Activated T-helper 9 cell treated with anti-CD3 and anti-CD28 coated beads, Interleukin-2, amount 50 U/mL, for 16 hours (primary cell): ENCODE measurements around the gene PTPRD.
"Not testable (repeated sequence)": the region's sequence is repeated elsewhere in the genome, so short reads cannot be mapped to it uniquely, and the experiment has no call there.

Experiments
- DNase-seq: peaks from one replicate; pipeline ENCODE4 v3.0.0-alpha.2; 2020; ENCODE audit warnings: low read depth

The PTPRD gene

GRCh38 chr9:9961487-9961886, 651.3 kb downstream of the PTPRD start:
- no peak for DNase-seq

GRCh38 chr9:9951556-9952160, 661.1 kb downstream of the PTPRD start:
- DNase-seq: no peak

- DNase-seq: no peak
Measured at GRCh38 chr9:9950813-9951212, 662.0 kb downstream of the PTPRD start.

- DNase-seq: no peak
Measured at GRCh38 chr9:9949978-9950377, 662.8 kb downstream of the PTPRD start.

- DNase-seq: no peak
Measured at GRCh38 chr9:9949368-9949767, 663.4 kb downstream of the PTPRD start.

DNA sequence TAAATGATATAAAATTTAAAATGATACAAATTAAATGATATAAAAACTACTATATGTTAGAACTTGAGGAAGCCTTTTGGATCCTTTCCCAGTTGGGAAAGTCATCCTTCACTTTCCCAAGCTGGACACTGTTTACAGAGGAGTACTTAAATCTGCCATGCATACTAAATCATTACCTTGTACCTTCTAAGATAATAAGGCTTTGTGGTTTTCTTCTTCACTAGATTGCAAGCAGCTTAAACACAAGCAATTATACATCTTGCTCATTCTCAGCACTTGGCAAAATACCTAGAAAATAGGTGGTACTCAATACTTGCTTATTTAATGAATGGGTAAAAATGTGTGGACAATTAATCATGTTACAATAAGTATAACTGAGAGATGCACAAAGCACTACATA, 666.8 kb downstream of the PTPRD start:
- DNase-seq: no peak

DNA sequence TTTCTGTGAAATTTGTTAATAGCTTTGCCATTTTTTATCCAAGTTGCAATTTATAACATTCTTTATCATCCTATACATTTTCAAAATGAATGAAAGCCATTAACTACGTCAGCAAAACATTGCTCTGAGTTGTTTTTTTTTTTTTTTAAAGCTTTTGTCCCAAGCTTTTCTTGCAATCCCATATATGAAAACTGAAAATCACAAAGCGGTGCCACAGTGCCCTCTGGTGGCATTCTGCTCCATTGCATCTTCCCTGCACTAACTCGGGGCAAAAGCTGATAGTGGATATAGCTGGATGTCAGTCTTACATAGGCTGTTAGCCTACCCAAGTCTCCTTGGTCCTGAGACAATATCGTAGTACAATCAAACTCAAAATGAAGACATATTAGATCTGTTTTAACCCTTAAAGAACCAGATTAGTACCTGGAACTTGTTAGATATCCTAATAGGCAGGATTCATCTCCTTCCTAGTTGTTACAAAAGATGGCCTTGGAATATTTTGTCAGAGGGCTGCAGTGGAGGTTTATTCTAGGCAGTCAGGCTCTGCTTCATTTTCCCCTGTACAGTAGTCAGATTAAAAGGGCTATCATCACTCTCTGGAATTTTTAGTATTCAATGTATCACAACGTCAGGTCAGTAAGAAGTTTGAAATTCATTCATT, 669.9 kb downstream of the PTPRD start:
- peak; percentile 12 for DNase-seq

DNA sequence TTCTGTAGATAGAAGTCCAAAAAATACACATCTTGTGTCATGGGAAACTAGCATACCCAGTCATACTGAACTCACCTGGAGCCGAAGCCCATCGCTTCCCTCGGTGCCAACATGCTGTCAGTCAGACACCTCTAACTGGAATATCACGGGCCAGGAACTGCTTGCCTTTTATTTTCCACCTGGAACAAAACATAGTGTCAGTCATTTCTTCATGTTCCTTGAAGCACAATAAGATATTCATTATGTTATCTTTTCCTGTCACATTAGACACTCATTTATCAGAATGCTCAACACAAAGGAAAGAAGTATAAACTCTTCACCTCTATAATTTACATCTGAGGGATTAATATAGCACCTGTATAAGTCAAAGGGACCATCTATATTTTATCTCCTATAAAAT, 674.4 kb downstream of the PTPRD start:
- DNase-seq: no peak

DNA sequence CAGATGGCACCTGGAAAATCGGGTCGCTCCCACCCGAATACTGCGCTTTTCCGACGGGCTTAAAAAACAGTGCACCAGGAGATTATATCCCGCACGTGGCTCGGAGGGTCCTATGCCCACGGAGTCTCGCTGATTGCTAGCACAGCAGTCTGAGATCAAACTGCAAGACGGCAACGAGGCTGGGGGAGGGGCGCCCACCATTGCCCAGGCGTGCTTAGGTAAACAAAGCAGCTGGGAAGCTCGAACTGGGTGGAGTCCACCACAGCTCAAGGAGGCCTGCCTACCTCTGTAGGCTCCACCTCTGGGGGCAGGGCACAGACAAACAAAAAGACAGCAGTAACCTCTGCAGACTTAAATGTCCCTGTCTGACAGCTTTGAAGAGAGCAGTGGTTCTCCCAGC, 681.3 kb downstream of the PTPRD start:
- DNase-seq: not testable (repeated sequence)

- DNase-seq: no peak
Measured at GRCh38 chr9:9924376-9924775, 688.4 kb downstream of the PTPRD start.

DNA sequence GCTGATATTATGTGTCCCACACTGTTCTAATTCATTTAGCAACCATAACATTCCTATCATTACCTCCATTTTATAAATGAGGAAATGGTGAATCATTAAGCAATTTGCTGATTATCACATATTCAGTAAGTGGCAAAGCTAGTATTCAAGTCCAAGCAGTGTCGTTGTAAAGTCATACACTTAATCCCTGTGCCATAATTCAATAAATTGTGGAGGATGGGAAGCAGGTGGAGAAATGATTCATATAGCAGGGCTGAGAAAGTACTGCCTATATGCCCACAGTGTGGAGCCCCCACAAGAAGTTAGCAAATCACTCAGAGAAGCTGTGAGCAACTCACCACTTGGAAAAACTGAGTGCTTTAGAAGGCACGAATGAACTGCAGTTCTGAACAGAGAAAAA, 691.0 kb downstream of the PTPRD start:
- no peak for DNase-seq

GRCh38 chr9:9920425-9921060, 692.3 kb downstream of the PTPRD start:
- DNase-seq: no peak

DNA sequence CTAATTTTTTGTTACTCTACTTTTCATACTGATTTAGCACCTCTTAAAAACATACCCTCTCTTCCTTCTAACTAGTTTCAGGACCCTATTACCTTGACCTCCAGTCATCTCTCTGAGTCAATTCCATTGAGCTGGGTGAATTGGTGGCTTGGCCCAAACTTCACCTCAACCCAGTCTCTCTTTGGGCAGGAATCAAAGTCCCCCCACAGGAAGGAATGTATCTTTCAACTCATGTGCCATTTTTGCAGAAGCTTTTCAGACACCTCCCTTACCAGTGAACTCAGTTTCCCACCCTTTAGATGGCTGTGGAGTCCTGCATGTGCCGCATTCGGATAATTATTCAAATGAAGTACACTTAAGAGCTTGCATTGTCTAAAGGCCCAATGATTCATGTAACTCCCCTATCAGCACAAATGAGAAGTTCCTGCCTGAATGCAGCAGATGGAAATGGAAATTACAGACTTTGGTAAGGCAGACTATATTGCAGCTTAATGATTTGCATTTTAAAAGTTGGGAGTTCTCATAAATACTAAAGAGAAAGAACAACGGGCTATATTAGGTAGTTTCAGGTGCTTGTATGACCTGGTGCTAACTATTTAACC, 693.5 kb downstream of the PTPRD start:
- DNase-seq: no peak

DNA sequence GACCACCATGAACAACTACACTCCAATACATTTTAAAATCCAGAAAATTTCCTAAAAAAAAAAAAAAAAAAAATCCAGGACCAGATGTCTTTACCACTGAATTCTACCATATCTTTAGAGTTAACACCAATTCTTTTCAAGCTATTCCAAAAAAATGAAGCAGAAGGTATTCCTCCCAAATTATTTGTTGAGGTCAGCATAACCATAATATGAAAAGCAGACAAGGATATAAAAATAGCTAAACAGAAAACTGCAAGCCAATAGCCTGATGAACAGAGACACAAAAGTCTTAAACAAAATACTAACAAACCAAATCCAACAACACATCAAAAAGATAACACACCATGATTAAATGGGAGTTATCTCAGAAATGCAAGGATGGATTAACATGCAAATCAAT, 695.4 kb downstream of the PTPRD start:
- no peak for DNase-seq

- DNase-seq: no peak
Measured at GRCh38 chr9:9914174-9914573, 698.6 kb downstream of the PTPRD start.

DNA sequence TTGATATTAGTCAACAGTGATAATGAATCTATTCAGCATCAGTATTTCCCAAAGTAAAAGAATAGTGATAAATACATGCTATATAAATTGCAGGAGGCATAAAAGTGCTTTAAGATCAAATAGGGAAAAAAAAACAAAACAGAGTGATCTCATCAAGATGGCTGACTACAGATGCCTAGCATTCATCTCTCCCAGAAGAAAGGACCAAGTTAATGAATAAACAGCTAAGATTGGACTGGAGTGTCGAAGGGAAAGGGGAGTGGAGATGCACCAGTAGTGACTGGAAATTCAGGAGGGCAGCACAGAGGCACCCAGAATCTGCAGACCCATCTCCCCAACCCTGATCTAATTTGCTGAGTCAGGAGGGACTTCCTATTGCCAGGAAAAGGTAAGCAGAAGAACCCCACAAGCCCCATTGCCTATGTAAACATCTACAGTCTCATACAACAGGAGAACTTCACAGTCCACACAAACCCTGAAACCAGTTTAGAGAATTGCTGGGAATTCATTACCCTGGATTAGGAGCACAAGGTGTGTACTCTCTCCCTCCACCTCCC, 699.4 kb downstream of the PTPRD start:
- no peak for DNase-seq

- no peak for DNase-seq
Measured at GRCh38 chr9:9912459-9912858, 700.3 kb downstream of the PTPRD start.

GRCh38 chr9:9905736-9906135, 707.1 kb downstream of the PTPRD start:
- no peak for DNase-seq

DNA sequence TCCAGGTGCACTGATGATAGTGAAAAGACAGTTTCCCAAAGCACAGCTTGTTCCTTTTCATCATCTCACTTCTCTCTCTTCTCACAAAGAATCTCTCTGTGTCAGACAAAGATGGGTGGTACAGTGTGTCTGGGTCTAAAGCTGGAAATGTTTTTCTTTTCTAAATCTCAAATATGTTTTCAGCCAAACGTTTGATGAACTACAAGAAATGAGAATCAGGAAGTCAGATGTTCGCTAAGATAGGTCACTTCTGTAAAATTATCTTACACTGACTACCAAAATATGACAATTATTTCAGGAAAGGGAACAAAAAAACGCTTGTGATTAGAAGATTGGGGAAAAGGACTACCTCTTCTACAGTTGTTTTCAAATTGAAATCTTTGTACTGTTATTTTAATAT, 708.8 kb downstream of the PTPRD start:
- DNase-seq: no peak

- no peak for DNase-seq
Measured at GRCh38 chr9:9901624-9902023, 711.2 kb downstream of the PTPRD start.

DNA sequence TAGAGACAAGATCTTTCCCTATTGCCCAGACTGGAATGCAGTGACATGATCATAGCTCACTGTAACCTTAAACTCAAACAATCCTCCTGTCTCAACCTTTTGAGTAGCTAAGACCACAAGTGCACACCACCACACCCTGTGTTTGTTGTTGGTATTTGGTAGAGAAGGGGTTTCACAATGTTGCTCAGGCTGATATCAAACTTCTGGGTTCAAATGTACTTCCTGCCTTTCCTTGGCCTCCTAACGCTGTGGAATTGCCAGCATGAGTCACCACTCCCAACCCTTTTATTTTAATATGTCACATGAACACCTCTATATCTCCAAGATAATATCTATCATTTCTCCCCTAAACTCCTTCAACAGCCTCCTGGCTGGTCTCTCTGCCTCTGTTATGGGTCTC, 719.0 kb downstream of the PTPRD start:
- DNase-seq: no peak

GRCh38 chr9:9892217-9892616, 720.6 kb downstream of the PTPRD start:
- DNase-seq: no peak

GRCh38 chr9:9881692-9882091, 731.1 kb downstream of the PTPRD start:
- no peak for DNase-seq
